Panc1 (cell line): ENCODE data around the gene TNFSF12. TPM values are rescaled to one million over a fixed set of nuclear protein-coding genes. Genes with fewer than 3 reads are reported as not detected.
A peak's percentile ranks its signal among the peaks of the same experiment; 100 is the strongest.

ENCODE experiments used
- ATAC-seq: fragments of 200-7000 bp; cut with Tn5 transposase; 2 replicates; pipeline ENCODE4 v1.9.1; 2020; ENCODE audit warnings: mild to moderate bottlenecking, moderate library complexity
- BruUV-seq: library from RNA; stranded (reverse); fragments of 400-500 nt; replicated peaks from 2 replicates; lab custom pipeline; 2021; lab: Mats Ljungman, UMichigan
- CTCF ChIA-PET: fragments of 300-600 bp; sonication (Branson Sonifier 250); formaldehyde crosslinking; loops from one replicate; lab custom pipeline; 2022; ENCODE audit warnings: antibody characterized with exemption; lab: Charles Lee
- POLR2A ChIA-PET: fragments of 300-600 bp; sonication (Branson Sonifier 250); formaldehyde crosslinking; loops from one replicate; lab custom pipeline; 2022; ENCODE audit warnings: antibody characterized with exemption; lab: Charles Lee
- DNase-seq: peaks from one replicate; pipeline ENCODE4 v3.0.0-alpha.2; 2010; ENCODE audit warnings: low read depth, low spot score
- H3K27ac ChIP-seq: 2 replicates; pipeline ENCODE4 v1.5.1; 2011; ENCODE audit warnings: mild to moderate bottlenecking, low read length, inconsistent platforms
- H3K27me3 ChIP-seq: fragments of 200-500 bp; sonication (Bioruptor generic); 2 replicates; pipeline ENCODE4 v1.6.0; 2014; ENCODE audit warnings: low read length, inconsistent platforms; ENCODE audit not compliant: control insufficient read depth, insufficient read depth
- H3K36me3 ChIP-seq: fragments of 200-500 bp; sonication (Bioruptor generic); 2 replicates; pipeline ENCODE4 v1.5.1; 2014; ENCODE audit warnings: inconsistent platforms, mild to moderate bottlenecking, low read length, moderate library complexity; ENCODE audit not compliant: control insufficient read depth, insufficient read depth
- H3K4me1 ChIP-seq: 2 replicates; pipeline ENCODE4 v1.5.1; 2011; ENCODE audit warnings: inconsistent platforms, mild to moderate bottlenecking, low read length, moderate library complexity; ENCODE audit not compliant: control insufficient read depth, insufficient read depth
- H3K4me3 ChIP-seq, 2 experiments: 2 replicates each; pipeline ENCODE4 v1.5.1; 2011 to 2012; ENCODE audit warnings: low read depth in 2 of 2, low read length in 2 of 2, mild to moderate bottlenecking in 2 of 2, inconsistent platforms in 1 of 2, moderate library complexity in 1 of 2
- H3K9me3 ChIP-seq: fragments of 200-500 bp; sonication (Bioruptor generic); 2 replicates; pipeline ENCODE4 v1.5.1; 2014; ENCODE audit warnings: low read depth, mild to moderate bottlenecking, inconsistent platforms, low read length, moderate library complexity; ENCODE audit not compliant: control insufficient read depth, insufficient read depth
- POLR2AphosphoS5 ChIP-seq: IDR thresholded peaks from 2 replicates; pipeline ENCODE4 v1.6.1; 2012; ENCODE audit warnings: mild to moderate bottlenecking, low read depth, low read length, moderate library complexity
- SIN3A ChIP-seq: IDR thresholded peaks from 2 replicates; pipeline ENCODE4 v1.6.1; 2012; ENCODE audit warnings: low read depth, mild to moderate bottlenecking, low read length, moderate library complexity, borderline replicate concordance; ENCODE audit not compliant: insufficient read depth
- TCF7L2 ChIP-seq: IDR thresholded peaks from 2 replicates; pipeline ENCODE4 v1.6.1; 2011; ENCODE audit warnings: mild to moderate bottlenecking, low read depth, low read length, inconsistent platforms
- in situ Hi-C: cut with HindIII; loops from 2 replicates; pipeline ENCODE4 v1.10.0; 2016; ENCODE audit warnings: low sequenced_read_pairs, low pct_unique_long_range_greater_than_20kb
- intact Hi-C: fragments of 100-400 bp; cut with micrococcal nuclease; formaldehyde crosslinking; loops from one replicate; pipeline ENCODE4 v1.10.0; 2022; ENCODE audit not compliant: unreplicated experiment
- total RNA-seq: library from RNA; stranded (reverse); gene quantifications from one replicate; pipeline ENCODE4 v1.2.1, GENCODE V29; 2021; ENCODE audit not compliant: unreplicated experiment
- TF ChIP-seq, protein P1 (sequence below), 2 experiments: IDR thresholded peaks; 2 replicates each; pipeline ENCODE4 v1.6.1; 2011 to 2012; ENCODE audit warnings: low read depth in 2 of 2, control low read depth in 1 of 2, low read length in 1 of 2, mild to moderate bottlenecking in 1 of 2, moderate library complexity in 1 of 2; ENCODE audit not compliant: insufficient read depth in 1 of 2
- TF ChIP-seq, protein P2 (sequence below): fragments of 450-650 bp; IDR thresholded peaks from 2 replicates; pipeline ENCODE4 v1.5.1; 2017; ENCODE audit warnings: mild to moderate bottlenecking

Gene TNFSF12
- total RNA-seq, 1 experiment from 2014 or later = 12.6 TPM

DNA sequence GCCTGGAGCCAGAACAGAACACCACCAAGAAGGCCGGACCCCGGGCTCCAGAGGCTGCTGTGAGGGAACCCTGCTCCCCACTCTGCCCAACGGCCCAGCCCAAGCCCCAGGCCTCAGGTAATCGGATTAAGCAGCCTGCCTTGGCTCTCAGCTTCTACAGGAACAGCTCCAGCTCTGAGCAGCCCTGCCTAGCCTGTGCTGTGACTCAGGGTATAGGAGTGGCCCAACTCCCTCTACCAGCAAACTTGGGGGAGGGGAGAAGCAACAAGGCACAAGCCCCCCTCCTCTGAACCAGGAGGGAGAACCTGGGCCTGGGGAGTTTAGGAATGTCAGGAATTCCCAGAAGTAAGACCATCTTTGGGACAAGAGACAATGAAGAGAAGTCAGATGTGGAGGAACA, 41.9 kb downstream of the TNFSF12 start:
- Histone ChIP-seq H3K4me1 (peaks cover 13% of the 10 kb centered on the region), H3K27me3 (no peaks in the 10 kb centered on the region), H3K9me3 (no peaks in the 10 kb centered on the region), H3K27ac (peak overlapping the region; percentile 26; the same call in 1 of the 2 replicates), H3K4me3 (no peak overlapping the region), H3K36me3 (peaks cover 12% of the 10 kb centered on the region)
- intact Hi-C loops = no loop called here
- DNase-seq = no peak
- no TSS peak for BruUV-seq
- CTCF ChIA-PET = no interaction called here
- peak; percentile 54 for ATAC-seq
- POLR2A ChIA-PET = interaction anchor here (0.6 kb wide), 1 partner anchor 747 kb away, joined by 4 read pairs; no protein-coding TSS in a partner anchor
- TF ChIP-seq, protein P1, sequence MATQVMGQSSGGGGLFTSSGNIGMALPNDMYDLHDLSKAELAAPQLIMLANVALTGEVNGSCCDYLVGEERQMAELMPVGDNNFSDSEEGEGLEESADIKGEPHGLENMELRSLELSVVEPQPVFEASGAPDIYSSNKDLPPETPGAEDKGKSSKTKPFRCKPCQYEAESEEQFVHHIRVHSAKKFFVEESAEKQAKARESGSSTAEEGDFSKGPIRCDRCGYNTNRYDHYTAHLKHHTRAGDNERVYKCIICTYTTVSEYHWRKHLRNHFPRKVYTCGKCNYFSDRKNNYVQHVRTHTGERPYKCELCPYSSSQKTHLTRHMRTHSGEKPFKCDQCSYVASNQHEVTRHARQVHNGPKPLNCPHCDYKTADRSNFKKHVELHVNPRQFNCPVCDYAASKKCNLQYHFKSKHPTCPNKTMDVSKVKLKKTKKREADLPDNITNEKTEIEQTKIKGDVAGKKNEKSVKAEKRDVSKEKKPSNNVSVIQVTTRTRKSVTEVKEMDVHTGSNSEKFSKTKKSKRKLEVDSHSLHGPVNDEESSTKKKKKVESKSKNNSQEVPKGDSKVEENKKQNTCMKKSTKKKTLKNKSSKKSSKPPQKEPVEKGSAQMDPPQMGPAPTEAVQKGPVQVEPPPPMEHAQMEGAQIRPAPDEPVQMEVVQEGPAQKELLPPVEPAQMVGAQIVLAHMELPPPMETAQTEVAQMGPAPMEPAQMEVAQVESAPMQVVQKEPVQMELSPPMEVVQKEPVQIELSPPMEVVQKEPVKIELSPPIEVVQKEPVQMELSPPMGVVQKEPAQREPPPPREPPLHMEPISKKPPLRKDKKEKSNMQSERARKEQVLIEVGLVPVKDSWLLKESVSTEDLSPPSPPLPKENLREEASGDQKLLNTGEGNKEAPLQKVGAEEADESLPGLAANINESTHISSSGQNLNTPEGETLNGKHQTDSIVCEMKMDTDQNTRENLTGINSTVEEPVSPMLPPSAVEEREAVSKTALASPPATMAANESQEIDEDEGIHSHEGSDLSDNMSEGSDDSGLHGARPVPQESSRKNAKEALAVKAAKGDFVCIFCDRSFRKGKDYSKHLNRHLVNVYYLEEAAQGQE (IDR thresholded peaks at IDR 0.05; ENCODE audit: insufficient read depth in 1 of 2, low read depth in 2 of 2, low read length in 1 of 2) = no peak
- 0 out of 2 replicates have a peak, but pooled peaks have one; percentile 16 for TF ChIP-seq POLR2AphosphoS5
- in situ Hi-C loops = no loop called here

DNA sequence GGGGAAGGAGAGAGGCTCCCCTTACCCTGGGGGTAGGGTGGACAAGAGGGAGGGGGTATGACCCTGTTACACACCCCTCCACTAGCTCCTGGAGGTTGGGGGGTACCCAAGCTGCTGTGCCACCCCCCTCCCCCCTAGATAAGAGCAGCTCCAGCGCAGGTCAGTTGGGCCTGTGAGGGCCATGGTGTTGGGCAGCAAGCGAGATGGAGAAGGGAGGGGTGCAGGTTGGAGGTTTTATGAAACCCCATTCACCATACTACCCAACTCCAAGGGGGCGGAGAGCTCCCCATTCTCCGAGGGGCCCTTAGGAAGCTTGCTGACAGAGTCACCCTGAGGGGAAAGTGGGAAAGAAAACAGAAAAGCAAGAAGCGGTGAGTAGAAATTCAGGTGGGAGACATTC, 42.7 kb downstream of the TNFSF12 start:
- ATAC-seq = no peak
- TF ChIP-seq, protein P2, sequence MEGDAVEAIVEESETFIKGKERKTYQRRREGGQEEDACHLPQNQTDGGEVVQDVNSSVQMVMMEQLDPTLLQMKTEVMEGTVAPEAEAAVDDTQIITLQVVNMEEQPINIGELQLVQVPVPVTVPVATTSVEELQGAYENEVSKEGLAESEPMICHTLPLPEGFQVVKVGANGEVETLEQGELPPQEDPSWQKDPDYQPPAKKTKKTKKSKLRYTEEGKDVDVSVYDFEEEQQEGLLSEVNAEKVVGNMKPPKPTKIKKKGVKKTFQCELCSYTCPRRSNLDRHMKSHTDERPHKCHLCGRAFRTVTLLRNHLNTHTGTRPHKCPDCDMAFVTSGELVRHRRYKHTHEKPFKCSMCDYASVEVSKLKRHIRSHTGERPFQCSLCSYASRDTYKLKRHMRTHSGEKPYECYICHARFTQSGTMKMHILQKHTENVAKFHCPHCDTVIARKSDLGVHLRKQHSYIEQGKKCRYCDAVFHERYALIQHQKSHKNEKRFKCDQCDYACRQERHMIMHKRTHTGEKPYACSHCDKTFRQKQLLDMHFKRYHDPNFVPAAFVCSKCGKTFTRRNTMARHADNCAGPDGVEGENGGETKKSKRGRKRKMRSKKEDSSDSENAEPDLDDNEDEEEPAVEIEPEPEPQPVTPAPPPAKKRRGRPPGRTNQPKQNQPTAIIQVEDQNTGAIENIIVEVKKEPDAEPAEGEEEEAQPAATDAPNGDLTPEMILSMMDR = no peak
- TF ChIP-seq POLR2AphosphoS5 (no peak), TCF7L2 (no peak), SIN3A (no peak)
- TF ChIP-seq, protein P1 (IDR thresholded peaks at IDR 0.05; ENCODE audit: insufficient read depth in 1 of 2, low read depth in 2 of 2, low read length in 1 of 2) = no peak
- intact Hi-C loops (no loop called here), in situ Hi-C loops (no loop called here)
- no TSS peak for BruUV-seq
- Histone ChIP-seq H3K4me3 (no peak overlapping the region), H3K36me3 (peaks cover 12% of the 10 kb centered on the region), H3K27me3 (no peaks in the 10 kb centered on the region), H3K4me1 (peaks cover 13% of the 10 kb centered on the region), H3K9me3 (no peaks in the 10 kb centered on the region), H3K27ac (no peak overlapping the region)
- ChIA-PET POLR2A (no interaction called here), CTCF (no interaction called here)
- DNase-seq = no peak
